ENCODE data around the gene NBEAL2. TPM values are rescaled to one million over a fixed set of nuclear protein-coding genes. Genes with fewer than 3 reads are reported as not detected.

The NBEAL2 gene
- total and polyA plus RNA-seq, 2 of the 4 experiments (the other 2 are of a cell fraction): 2.2 to 12.5 TPM

GRCh38 chr3:47008234-47008796 lies 28.8 kb downstream of the NBEAL2 start:
- Histone ChIP-seq H3K27ac (ENCODE audit: insufficient read depth, low read length) (no peak overlapping the region), H2BK20ac (ENCODE audit: low read depth, low read length) (no peak overlapping the region), H2BK5ac (ENCODE audit: low read depth, low read length, poor library complexity, severe bottlenecking) (no peak overlapping the region), H2BK15ac (ENCODE audit: low read depth, low read length) (no peak overlapping the region), H3K9me3 (ENCODE audit: control insufficient read depth, insufficient read depth, low read length) (no peaks in the 10 kb centered on the region), H3K9ac (ENCODE audit: low read depth, low read length) (no peak overlapping the region), H4K8ac (ENCODE audit: low read depth in 2 of 2, low read length in 2 of 2) (peak overlapping the region; percentile 85 to 93; a peak in 3 of 4 replicates), H3K23ac (ENCODE audit: low read depth, low read length) (no peak overlapping the region), H3K56ac (ENCODE audit: extremely low read depth, insufficient read depth, low read length) (no peak overlapping the region), H3K36me3 (ENCODE audit: control insufficient read depth, insufficient read depth, low read length) (peaks cover 8% of the 10 kb centered on the region; the same call in 1 of the 2 replicates), H4K91ac (ENCODE audit: insufficient read depth, low read depth, low read length) (no peak overlapping the region), H2AFZ (replicated peaks; ENCODE audit: low read length, poor library complexity) (peak overlapping the region; percentile 98), H3K79me1 (ENCODE audit: low read depth in 1 of 2, low read length in 2 of 2) (peaks cover 0 to 8% of the 10 kb centered on the region in 2 experiments; a peak in 1 of 4 replicates), H3K4me1 (ENCODE audit: control insufficient read depth, insufficient read depth, low read length) (peaks cover 8% of the 10 kb centered on the region), H3K4me3 (ENCODE audit: insufficient read depth, low read depth, low read length) (no peak overlapping the region), H3K14ac (replicated peaks; ENCODE audit: low read depth, low read length) (no peak overlapping the region), H2AK5ac (ENCODE audit: low read depth, low read length) (peak overlapping the region; percentile 82; the same call in 1 of the 2 replicates), H3K4me2 (ENCODE audit: low read depth, low read length) (no peak overlapping the region), H4K5ac (ENCODE audit: low read depth, low read length) (no peak overlapping the region), H2AK9ac (replicated peaks; ENCODE audit: low read depth, low read length, poor library complexity) (peak overlapping the region; percentile 74), H3K27me3 (ENCODE audit: control insufficient read depth, insufficient read depth, low read length) (no peaks in the 10 kb centered on the region), H3K18ac (ENCODE audit: low read depth, low read length) (no peak overlapping the region), H4K20me1 (ENCODE audit: insufficient read depth, low read length) (no peaks in the 10 kb centered on the region; the same call in 1 of the 2 replicates), H3K9me1 (ENCODE audit: insufficient read depth, low read length) (peaks cover 18% of the 10 kb centered on the region), H3K4ac (ENCODE audit: low read depth, low read length) (no peak overlapping the region), H2BK120ac (ENCODE audit: low read depth, low read length) (no peak overlapping the region)
- intact Hi-C loops (cut with micrococcal nuclease) (no loop called here), in situ Hi-C loops (cut with MboI; ENCODE audit: low sequenced_read_pairs) (no loop called here), dilution Hi-C loops (cut with HindIII; ENCODE audit: low sequenced_read_pairs, unreplicated experiment) (no loop called here)
- no peak for TF ChIP-seq NFE2L2 (IDR thresholded peaks at IDR 0.05; ENCODE audit: low read depth, low read length)
- no peak for TF ChIP-seq CEBPB (IDR thresholded peaks at IDR 0.05; ENCODE audit: low read depth, low read length)
- TF ChIP-seq MXI1 (IDR thresholded peaks at IDR 0.05; ENCODE audit: borderline replicate concordance, low read depth, low read length): no peak
- no peak for TF ChIP-seq POLR2A (IDR thresholded peaks at IDR 0.05; ENCODE audit: low read depth, low read length)
- TF ChIP-seq, protein P1, sequence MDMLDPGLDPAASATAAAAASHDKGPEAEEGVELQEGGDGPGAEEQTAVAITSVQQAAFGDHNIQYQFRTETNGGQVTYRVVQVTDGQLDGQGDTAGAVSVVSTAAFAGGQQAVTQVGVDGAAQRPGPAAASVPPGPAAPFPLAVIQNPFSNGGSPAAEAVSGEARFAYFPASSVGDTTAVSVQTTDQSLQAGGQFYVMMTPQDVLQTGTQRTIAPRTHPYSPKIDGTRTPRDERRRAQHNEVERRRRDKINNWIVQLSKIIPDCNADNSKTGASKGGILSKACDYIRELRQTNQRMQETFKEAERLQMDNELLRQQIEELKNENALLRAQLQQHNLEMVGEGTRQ (IDR thresholded peaks at IDR 0.05; ENCODE audit: low read depth, low read length): no peak
- no peak for TF ChIP-seq MAFK (IDR thresholded peaks at IDR 0.05; ENCODE audit: low read depth, low read length)
- TF ChIP-seq SMC3 (IDR thresholded peaks at IDR 0.05; ENCODE audit: low read depth, low read length): no peak
- no peak for TF ChIP-seq MAZ (IDR thresholded peaks at IDR 0.05; ENCODE audit: borderline replicate concordance, low read depth, low read length)
- no peak for TF ChIP-seq FOS (IDR thresholded peaks at IDR 0.05; ENCODE audit: low read depth, low read length)
- TF ChIP-seq CTCF (conservative IDR thresholded peaks at IDR 0.05; ENCODE audit: low read depth, low read length): no peak
- TF ChIP-seq RCOR1 (IDR thresholded peaks at IDR 0.05; ENCODE audit: insufficient replicate concordance, low read length): no peak
- POLR2A ChIA-PET (ENCODE audit: unreplicated experiment): interaction anchor here (0.6 kb wide), 1 partner anchor 525 kb away, joined by 4 read pairs; no protein-coding TSS in a partner anchor
- no CpG with 5 or more reads among the region's 13 CpGs for WGBS, 2 experiments (ENCODE audit: extremely low coverage in 2 of 2, insufficient read length in 1 of 2)
- no TSS peak for BruUV-seq (replicated peaks)
- CTCF ChIA-PET: no interaction called here
- ATAC-seq (ENCODE audit: low read depth) (no peak), DNase-seq (no peak)
